Spinal cord (tissue), 10 donors: ENCODE measurements around the gene STARD5. TPM values are rescaled to one million over a fixed set of nuclear protein-coding genes. Genes with fewer than 3 reads are reported as not detected.
A peak's percentile ranks its signal among the peaks of the same experiment; 100 is the strongest.

Experiments
- DNase-seq, 6 donors: peaks; one replicate each; pipeline versions ENCODE4 v3.0.0 to v3.0.0-alpha.2; 2013 to 2015; ENCODE audit warnings: low spot score in 6 of 6, low read depth in 4 of 6
- H3K27ac ChIP-seq: one replicate; pipeline ENCODE4 v1.5.1; 2013; ENCODE audit warnings: low read depth, low read length, control low read depth
- H3K27me3 ChIP-seq: one replicate; pipeline ENCODE4 v1.6.1; 2013; ENCODE audit warnings: low read length; ENCODE audit not compliant: control insufficient read depth, insufficient read depth
- H3K36me3 ChIP-seq: one replicate; pipeline ENCODE4 v1.6.1; 2013; ENCODE audit warnings: low read length; ENCODE audit not compliant: control insufficient read depth, insufficient read depth
- H3K4me1 ChIP-seq: one replicate; pipeline ENCODE4 v1.6.1; 2013; ENCODE audit warnings: low read length; ENCODE audit not compliant: control insufficient read depth, insufficient read depth
- H3K4me3 ChIP-seq: one replicate; pipeline ENCODE4 v1.5.1; 2013; ENCODE audit warnings: low read depth, low read length, control low read depth
- H3K9me3 ChIP-seq: one replicate; pipeline ENCODE4 v1.6.1; 2013; ENCODE audit warnings: low read length; ENCODE audit not compliant: control insufficient read depth, insufficient read depth
- WGBS: methylation state at CpG from one replicate; pipeline ENCODE4 v1.1.5; 2013; ENCODE audit warnings: missing lambda C conversion rate; ENCODE audit not compliant: insufficient coverage; 5-methylcytosine and 5-hydroxymethylcytosine counted together
- polyA plus RNA-seq, 2 donors: library from polyadenylated mRNA; unstranded; fragments of 120-200 nt; gene quantifications; one replicate each; pipeline ENCODE4 v1.2.1, GENCODE V29; 2013; ENCODE audit not compliant: insufficient read length in 2 of 2
- total RNA-seq, 2 donors: library from RNA; depleted of rRNA in 1 of 2; stranded (reverse); fragments of 120-200 nt in 1 of 2; fragments of >200 nt in 1 of 2; gene quantifications; one replicate each; pipeline versions ENCODE4 v1.2.3 to v1.2.4, GENCODE V29; 2013 to 2014
- donor health status: healthy.

STARD5 gene
- total and polyA plus RNA-seq, 4 donors = 2.7 to 4.5 (median 3.8) TPM

DNA sequence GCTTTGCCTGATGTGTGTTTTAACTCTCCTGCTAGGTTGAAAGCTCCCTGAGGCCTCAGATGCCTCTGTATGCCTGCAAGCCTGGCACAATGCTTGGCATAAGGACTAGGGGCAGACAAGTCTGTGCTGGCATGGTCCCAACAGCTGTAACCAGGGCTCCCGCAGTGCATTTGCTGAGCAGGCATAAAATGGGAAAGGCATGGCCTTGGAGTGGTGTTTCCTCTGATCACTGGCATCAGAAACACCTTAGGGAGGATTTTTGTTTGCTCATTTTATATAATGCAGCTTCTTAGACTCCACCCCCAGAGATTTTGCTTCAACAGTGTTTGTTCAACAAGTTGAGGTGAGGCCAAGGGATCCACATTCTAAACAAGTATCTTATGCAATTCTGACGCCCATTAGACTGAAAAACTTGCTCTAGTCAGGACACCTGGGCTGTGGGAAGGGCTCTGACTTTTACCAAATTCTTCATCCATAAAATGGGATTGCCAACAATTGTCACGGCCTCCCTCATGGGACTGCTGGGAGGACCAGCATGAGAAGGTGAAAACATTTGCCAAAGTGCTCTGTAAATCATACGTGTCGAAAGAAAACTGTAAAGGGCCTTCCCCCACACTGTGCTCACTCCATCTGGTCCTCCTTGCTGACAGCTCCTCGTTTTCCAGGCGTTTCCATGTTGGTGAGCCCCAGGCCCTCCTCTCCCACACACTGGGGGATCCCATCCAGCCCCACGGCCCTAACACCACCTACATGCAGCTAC lies 43.1 kb downstream of the STARD5 start:
- Histone ChIP-seq H3K27me3 (no peaks in the 10 kb centered on the region), H3K27ac (no peak overlapping the region), H3K36me3 (peaks cover 3% of the 10 kb centered on the region), H3K4me3 (no peak overlapping the region), H3K9me3 (peaks cover 6% of the 10 kb centered on the region), H3K4me1 (peaks cover 4% of the 10 kb centered on the region)
- peak in 1 of 6 donors; percentile 73 for DNase-seq
- 78% methylated on average over 7 of the region's 8 CpGs for WGBS

DNA sequence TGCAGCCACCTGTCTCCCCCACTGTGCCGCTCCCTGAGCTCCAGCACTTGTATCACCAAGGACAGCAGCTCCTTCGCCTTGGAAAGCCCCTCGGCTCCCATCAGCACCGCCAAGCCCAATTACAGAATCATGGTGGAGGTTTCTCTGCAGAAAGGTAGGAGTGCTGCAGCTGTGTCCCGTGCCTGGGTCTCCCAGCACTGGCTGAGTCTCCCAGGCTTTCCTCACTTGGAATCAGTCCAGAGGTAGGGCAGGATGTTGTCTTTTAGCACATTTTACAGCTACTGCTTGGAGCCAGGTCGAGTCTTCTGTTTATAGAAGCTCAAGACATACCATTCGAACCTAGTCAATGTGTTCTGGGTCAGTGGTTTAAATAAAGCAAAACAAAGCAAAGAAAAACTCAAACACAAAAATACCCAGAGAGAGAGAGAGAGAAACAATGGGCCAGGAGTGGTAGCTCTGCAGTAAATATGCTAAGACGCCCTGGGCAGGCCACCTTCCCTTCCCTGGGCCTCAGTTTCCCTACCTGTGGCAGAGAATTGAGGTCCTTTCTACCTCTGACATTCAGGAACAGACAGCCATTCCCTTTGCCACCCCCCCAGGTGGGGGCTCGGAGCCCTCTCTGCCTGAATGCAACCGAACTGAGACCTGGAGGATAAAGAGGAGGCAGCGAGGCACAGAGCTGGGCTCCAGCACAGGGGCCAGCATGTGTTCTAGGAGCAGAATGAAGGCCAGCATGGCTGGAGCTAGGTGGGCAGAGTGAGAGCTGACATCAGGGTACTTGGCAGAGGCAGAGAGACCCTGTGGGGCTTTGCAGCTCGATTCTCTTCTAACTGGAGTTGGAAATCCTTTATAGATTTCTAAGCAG lies 44.1 kb downstream of the STARD5 start:
- Histone ChIP-seq H3K9me3 (peaks cover 6% of the 10 kb centered on the region), H3K27ac (no peak overlapping the region), H3K27me3 (no peaks in the 10 kb centered on the region), H3K4me1 (peaks cover 5% of the 10 kb centered on the region), H3K36me3 (peaks cover 3% of the 10 kb centered on the region), H3K4me3 (no peak overlapping the region)
- 88% methylated on average over 6 of the region's 12 CpGs for WGBS
- DNase-seq = no peak

DNA sequence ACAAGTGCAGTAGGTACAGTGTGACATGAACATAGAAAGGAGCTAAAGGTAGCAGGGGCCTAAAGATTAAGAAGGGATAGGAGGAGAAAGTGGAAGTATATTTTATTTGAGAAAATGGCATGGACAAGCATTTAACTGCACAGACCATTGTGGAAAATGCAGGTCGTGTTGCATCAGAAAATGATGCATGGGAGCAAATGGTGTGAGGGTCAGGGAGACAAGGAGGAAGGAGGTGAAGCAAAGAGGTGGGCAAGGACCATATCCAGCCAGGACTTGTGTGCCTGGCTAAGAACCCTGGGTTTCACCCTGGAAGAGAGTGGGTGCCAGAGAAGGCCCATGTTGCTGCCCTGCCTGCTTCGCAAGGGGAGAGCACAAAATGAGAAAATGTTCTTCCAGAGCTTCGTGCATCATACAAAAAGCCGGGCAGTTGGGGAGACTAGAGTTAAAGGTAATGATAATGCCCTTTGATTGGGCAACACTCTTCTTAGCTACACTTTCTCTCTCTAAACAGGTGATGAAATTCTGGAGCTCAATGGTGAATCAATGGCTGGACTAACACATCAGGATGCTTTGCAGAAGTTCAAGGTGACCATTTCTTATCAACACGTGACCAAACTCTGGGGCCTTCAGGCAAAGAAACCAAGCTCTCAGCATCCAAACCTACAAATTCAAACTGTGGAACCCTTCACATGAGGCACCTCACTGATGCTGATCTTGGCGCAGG lies 45.5 kb downstream of the STARD5 start:
- H3K27ac ChIP-seq = no peak overlapping the region

GRCh38 chr15:81277851-81278250 lies 46.1 kb downstream of the STARD5 start:
- DNase-seq = no peak
- Histone ChIP-seq H3K27ac (no peak overlapping the region), H3K27me3 (no peaks in the 10 kb centered on the region), H3K4me1 (peaks cover 7% of the 10 kb centered on the region), H3K4me3 (no peak overlapping the region), H3K9me3 (peaks cover 6% of the 10 kb centered on the region), H3K36me3 (peaks cover 2% of the 10 kb centered on the region)
- WGBS = no CpG with 5 or more reads among the region's 2 CpGs

More for the DNA sequence above, 45.5 kb downstream of the STARD5 start:
- DNase-seq = no peak
- Histone ChIP-seq H3K36me3 (peaks cover 3% of the 10 kb centered on the region), H3K27me3 (no peaks in the 10 kb centered on the region), H3K4me3 (no peak overlapping the region), H3K9me3 (peaks cover 6% of the 10 kb centered on the region), H3K4me1 (peaks cover 7% of the 10 kb centered on the region)
- 78% methylated on average over 1 of the region's 6 CpGs for WGBS

DNA sequence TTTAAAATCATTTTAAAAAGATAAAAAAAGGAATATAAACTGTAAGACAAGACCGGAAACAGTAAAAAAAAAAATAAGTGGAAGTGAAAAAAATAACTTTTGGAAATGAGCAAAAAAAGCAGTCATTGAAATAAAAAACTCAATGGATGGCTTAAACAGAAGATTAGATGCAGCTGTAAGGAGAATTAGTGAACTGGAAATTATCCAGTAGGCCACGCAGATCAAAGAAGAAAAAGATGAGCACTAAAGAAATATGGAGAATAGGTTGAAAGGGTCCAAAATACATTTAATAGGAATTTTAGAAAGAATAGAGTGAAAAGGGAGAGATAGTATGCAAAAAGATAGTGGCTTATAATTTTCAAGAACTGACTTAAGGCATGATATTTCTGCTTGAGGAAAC lies 47.0 kb downstream of the STARD5 start:
- WGBS = 100% methylated on average over 1 of the region's 2 CpGs
- Histone ChIP-seq H3K4me1 (peaks cover 7% of the 10 kb centered on the region), H3K27ac (no peak overlapping the region), H3K36me3 (no peaks in the 10 kb centered on the region), H3K27me3 (no peaks in the 10 kb centered on the region), H3K9me3 (peaks cover 6% of the 10 kb centered on the region), H3K4me3 (no peak overlapping the region)
- DNase-seq = no peak

DNA sequence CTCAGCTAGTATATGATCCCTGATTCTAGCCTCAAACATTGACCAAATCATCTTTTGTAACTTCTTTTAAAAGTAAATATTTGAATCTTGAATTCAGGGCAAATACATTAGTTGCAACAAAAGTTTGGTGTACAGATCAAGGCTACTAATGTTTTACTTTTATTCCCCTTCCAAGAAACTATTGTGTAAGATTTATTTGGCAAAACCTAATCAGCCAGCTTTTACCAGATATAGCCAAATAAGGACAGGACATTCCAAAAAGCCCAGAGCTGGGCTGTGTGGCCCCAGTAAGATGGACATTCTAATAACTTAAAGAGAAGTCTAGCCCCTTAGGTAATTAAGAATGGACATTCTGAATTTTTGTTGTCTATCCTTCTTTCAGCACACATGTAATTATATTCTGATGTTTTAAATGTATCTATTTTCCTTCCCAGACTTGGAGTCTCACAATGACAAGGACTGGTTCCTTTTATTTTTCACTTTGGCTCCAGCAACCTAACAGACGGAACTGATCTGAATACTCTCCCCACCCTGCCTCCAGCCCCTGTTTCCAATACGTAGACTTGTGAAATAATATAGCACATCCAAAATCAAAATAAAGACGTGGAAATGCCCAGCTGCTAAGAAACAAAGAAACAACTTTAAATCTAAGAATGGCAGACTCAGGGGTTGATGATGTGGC lies 48.1 kb downstream of the STARD5 start:
- peaks cover 6% of the 10 kb centered on the region for H3K9me3 ChIP-seq
- no CpG with 5 or more reads among the region's 3 CpGs for WGBS
- H3K27ac ChIP-seq = no peak overlapping the region
- no peaks in the 10 kb centered on the region for H3K27me3 ChIP-seq
- H3K4me1 ChIP-seq = peaks cover 3% of the 10 kb centered on the region
- H3K36me3 ChIP-seq = no peaks in the 10 kb centered on the region
- no peak overlapping the region for H3K4me3 ChIP-seq
- DNase-seq = no peak

GRCh38 chr15:81274931-81275707 lies 48.8 kb downstream of the STARD5 start:
- Histone ChIP-seq H3K4me3 (no peak overlapping the region), H3K4me1 (peaks cover 3% of the 10 kb centered on the region), H3K9me3 (peaks cover 6% of the 10 kb centered on the region), H3K27me3 (no peaks in the 10 kb centered on the region), H3K27ac (peak overlapping the region; percentile 25), H3K36me3 (no peaks in the 10 kb centered on the region)
- 13% methylated on average over 8 of the region's 11 CpGs for WGBS
- peak; percentile 54 to 95 (median 74) for DNase-seq

DNA sequence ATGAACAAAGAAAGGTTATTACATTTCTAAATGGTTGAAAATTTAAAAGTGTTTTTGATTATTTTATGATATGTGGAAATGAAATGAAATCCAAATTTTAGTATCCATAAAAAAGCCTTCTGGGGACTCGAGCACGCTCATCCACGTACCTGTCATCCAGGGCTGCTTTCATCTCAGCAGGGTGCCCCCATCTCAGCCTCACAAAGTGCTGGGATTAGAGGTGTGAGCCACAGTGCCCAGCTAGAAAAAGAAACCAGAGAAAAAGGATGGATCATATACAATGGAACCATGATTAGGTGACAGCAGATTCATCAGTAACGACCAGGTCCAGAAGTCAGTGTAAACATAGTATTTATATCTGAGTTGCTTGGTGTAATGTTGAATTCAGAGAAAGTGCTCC lies 49.7 kb downstream of the STARD5 start:
- Histone ChIP-seq H3K27me3 (no peaks in the 10 kb centered on the region), H3K9me3 (peaks cover 6% of the 10 kb centered on the region), H3K4me3 (no peak overlapping the region), H3K27ac (no peak overlapping the region), H3K4me1 (peaks cover 3% of the 10 kb centered on the region), H3K36me3 (no peaks in the 10 kb centered on the region)
- WGBS = 95% methylated on average over 3 of the region's 4 CpGs
- DNase-seq = no peak
